Body of pancreas (tissue), 4 donors: Measurements from ENCODE around the gene SLC16A6. TPM values are rescaled to one million over a fixed set of nuclear protein-coding genes. Genes with fewer than 3 reads are reported as not detected.
"Not testable (repeated sequence)": the region's sequence is repeated elsewhere in the genome, so short reads cannot be mapped to it uniquely, and the experiment has no call there.

Experiments used
- ATAC-seq: fragments of 150-250 bp; one replicate; pipeline ENCODE4 v1.9.1; 2016
- DNase-seq, 4 donors: peaks; one replicate each; pipeline ENCODE4 v3.0.0-alpha.2; 2019
- H3K27ac ChIP-seq, 4 donors: fragments of 200-600 bp; sonication (generic); 1 replicate in 3 of 4; 2 replicates in 1 of 4; pipeline versions ENCODE4 v1.5.1 to v1.6.1; 2016 to 2019; ENCODE audit warnings: mild to moderate bottlenecking in 1 of 4, mixed read lengths in 1 of 4, moderate library complexity in 1 of 4
- H3K27me3 ChIP-seq, 2 donors: fragments of 200-600 bp; sonication (generic); one replicate each; pipeline ENCODE4 v1.6.0; 2016; ENCODE audit warnings: mild to moderate bottlenecking in 1 of 2
- H3K36me3 ChIP-seq, 2 donors: fragments of 200-600 bp; sonication (generic); replicated peaks in 1 of 2; 2 replicates each; pipeline ENCODE4 v1.5.1; 2016; ENCODE audit warnings: low read depth in 2 of 2; ENCODE audit not compliant: insufficient read depth in 1 of 2
- H3K4me1 ChIP-seq: fragments of 200-600 bp; sonication (generic); one replicate; pipeline ENCODE4 v1.6.0; 2016
- H3K4me3 ChIP-seq, 2 donors: fragments of 200-600 bp; sonication (generic); 1 replicate in 1 of 2; 2 replicates in 1 of 2; pipeline ENCODE4 v1.5.1; 2016 to 2019
- H3K9me3 ChIP-seq, 3 donors: fragments of 200-600 bp; sonication (generic); 1 replicate in 2 of 3; 2 replicates in 1 of 3; pipeline ENCODE4 v1.5.1; 2016
- POLR2A ChIP-seq, 3 donors: fragments of 450-650 bp; IDR thresholded peaks; one replicate each; pipeline ENCODE4 v1.6.1; 2016; ENCODE audit warnings: antibody characterized with exemption in 3 of 3, mild to moderate bottlenecking in 2 of 3
- WGBS, 2 donors: methylation state at CpG; one replicate each; pipeline ENCODE4 v1.1.5; 2017; 5-methylcytosine and 5-hydroxymethylcytosine counted together
- intact Hi-C: fragments of 100-400 bp; cut with DNase I; formaldehyde crosslinking; loops from one replicate; pipeline ENCODE4 v1.15.1; 2023
- total RNA-seq, 2 donors: library from RNA; depleted of rRNA; stranded (reverse); fragments of >200 nt; gene quantifications; one replicate each; pipeline ENCODE4 v1.1.0, GENCODE V29; 2016
- TF ChIP-seq, protein P1 (sequence below), 7 experiments: fragments of 450-650 bp in 4 of 7; fragments of 200-600 bp in 3 of 7; sonication (generic) in 3 of 7; IDR thresholded peaks; one replicate each; pipeline ENCODE4 v1.5.1; 2016 to 2019; ENCODE audit warnings: antibody characterized with exemption in 7 of 7

The SLC16A6 gene
- total RNA-seq, 2 donors from 2014 or later, result under 0.01 TPM; not detected in 1

DNA sequence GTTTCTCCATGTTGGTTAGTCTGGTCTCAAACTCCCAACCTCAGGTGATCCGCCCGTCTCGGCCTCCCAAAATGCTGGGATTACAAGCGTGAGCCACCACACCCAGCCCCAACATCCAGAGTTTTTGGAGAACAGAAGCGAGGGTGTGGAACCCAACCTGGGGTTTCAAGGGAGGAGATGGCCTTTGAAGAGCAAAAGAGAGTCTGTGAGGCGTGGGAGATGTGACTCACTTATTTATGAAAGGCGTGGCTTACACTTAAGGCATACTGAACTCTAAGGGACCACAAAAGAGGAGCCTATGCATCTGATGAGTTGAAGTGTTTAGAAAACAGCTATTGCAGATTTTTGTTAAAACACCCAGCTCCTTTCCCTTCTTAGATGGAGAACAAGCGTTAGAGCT is 19.2 kb upstream of the SLC16A6 start:
- TF ChIP-seq, protein P1, sequence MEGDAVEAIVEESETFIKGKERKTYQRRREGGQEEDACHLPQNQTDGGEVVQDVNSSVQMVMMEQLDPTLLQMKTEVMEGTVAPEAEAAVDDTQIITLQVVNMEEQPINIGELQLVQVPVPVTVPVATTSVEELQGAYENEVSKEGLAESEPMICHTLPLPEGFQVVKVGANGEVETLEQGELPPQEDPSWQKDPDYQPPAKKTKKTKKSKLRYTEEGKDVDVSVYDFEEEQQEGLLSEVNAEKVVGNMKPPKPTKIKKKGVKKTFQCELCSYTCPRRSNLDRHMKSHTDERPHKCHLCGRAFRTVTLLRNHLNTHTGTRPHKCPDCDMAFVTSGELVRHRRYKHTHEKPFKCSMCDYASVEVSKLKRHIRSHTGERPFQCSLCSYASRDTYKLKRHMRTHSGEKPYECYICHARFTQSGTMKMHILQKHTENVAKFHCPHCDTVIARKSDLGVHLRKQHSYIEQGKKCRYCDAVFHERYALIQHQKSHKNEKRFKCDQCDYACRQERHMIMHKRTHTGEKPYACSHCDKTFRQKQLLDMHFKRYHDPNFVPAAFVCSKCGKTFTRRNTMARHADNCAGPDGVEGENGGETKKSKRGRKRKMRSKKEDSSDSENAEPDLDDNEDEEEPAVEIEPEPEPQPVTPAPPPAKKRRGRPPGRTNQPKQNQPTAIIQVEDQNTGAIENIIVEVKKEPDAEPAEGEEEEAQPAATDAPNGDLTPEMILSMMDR (IDR thresholded peaks at IDR 0.05), result no peak
- no peak for TF ChIP-seq POLR2A (IDR thresholded peaks at IDR 0.05)
- 90 to 91% methylated on average over 8 of the region's 8 CpGs for WGBS, 2 donors

DNA sequence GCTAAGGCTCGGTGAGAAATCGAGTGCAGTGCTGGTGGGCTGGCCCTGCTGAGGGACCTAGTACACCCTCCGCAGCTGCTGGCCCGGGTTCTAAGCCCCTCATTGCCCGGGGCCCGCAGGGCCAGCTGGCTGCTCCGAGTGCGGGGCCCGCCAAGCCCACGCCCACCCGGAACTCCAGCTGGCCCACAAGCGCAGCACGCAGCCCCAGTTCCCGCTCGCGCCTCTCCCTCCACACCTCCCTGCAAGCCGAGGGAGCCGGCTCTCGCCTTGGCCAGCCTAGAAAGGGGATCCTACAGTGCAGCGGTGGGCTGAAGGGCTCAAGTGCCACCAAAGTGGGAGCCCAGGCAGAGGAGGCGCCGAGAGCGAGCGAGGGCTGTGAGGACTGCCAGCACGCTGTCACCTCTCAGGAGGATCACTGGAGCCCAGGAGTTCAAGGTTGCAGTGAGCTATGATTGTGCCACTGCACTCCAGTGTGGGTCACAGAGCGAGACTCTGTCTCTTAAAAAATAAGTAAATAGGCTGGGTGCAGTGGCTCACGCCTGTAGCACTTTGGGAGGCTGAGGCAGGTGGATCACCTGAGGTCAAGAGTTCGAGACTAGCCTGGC is 18.2 kb upstream of the SLC16A6 start:
- H3K4me1 ChIP-seq, H3K27me3 ChIP-seq, ATAC-seq, H3K4me3 ChIP-seq, H3K27ac ChIP-seq, intact Hi-C loops, H3K36me3 ChIP-seq, DNase-seq, H3K9me3 ChIP-seq: not testable (repeated sequence)
- 95% methylated on average over 4 to 24 of the region's 28 CpGs for WGBS, 2 donors

More for the DNA sequence above, 19.2 kb upstream of the SLC16A6 start:
- ATAC-seq (no peak), DNase-seq (no peak)
- H3K27me3 ChIP-seq, result no peaks in the 10 kb centered on the region
- no peaks in the 10 kb centered on the region for H3K36me3 ChIP-seq
- no peak overlapping the region for H3K4me3 ChIP-seq
- intact Hi-C loops, result no loop called here
- H3K4me1 ChIP-seq, result peaks cover 2% of the 10 kb centered on the region
- H3K27ac ChIP-seq, result no peak overlapping the region
- H3K9me3 ChIP-seq, result no peaks in the 10 kb centered on the region

DNA sequence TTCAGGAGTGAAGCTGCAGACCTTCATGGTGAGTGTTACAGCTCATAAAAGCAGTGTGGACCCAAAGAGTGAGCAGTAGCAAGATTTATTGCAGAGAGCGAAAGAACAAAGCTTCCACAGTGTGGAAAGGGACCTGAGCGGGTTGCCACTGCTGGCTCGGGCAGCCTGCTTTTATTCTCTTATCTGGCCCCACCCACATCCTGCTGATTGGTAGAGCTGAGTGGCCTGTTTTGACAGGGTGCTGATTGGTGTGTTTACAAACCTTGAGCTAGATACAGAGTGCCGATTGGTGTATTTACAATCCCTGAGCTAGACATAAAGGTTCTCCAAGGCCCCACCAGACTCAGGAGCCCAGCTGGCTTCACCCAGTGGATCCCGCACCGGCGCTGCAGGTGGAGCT is 17.6 kb upstream of the SLC16A6 start:
- 74 to 81% methylated on average over 3 to 7 of the region's 7 CpGs for WGBS, 2 donors
- H3K4me3 ChIP-seq, H3K4me1 ChIP-seq, intact Hi-C loops, H3K27ac ChIP-seq, H3K9me3 ChIP-seq, H3K36me3 ChIP-seq, ATAC-seq, H3K27me3 ChIP-seq, DNase-seq: not testable (repeated sequence)

DNA sequence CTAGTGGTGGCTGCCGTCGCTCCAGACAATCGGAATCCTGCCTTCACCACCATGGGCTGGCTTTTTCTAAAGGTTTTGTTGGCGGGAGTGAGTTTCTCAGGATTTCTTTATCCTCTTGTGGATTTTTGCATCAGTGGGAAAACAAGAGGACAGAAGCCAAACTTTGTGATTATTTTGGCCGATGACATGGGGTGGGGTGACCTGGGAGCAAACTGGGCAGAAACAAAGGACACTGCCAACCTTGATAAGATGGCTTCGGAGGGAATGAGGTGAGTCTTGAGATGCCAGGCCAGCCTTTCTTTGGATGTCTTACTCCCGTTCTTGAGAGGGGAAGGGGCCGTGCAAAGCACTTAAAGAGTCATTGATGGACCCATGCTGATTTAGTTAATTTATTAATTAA is 16.5 kb upstream of the SLC16A6 start:
- Histone ChIP-seq H3K4me3 (no peak overlapping the region), H3K36me3 (no peaks in the 10 kb centered on the region), H3K9me3 (no peaks in the 10 kb centered on the region), H3K4me1 (peaks cover 6% of the 10 kb centered on the region), H3K27me3 (no peaks in the 10 kb centered on the region), H3K27ac (no peak overlapping the region)
- TF ChIP-seq, protein P1 (IDR thresholded peaks at IDR 0.05), result no peak
- whole genome bisulfite sequencing, 2 donors, result 90 to 95% methylated on average over 8 of the region's 8 CpGs
- intact Hi-C loops, result no loop called here
- DNase-seq (no peak), ATAC-seq (no peak)

DNA sequence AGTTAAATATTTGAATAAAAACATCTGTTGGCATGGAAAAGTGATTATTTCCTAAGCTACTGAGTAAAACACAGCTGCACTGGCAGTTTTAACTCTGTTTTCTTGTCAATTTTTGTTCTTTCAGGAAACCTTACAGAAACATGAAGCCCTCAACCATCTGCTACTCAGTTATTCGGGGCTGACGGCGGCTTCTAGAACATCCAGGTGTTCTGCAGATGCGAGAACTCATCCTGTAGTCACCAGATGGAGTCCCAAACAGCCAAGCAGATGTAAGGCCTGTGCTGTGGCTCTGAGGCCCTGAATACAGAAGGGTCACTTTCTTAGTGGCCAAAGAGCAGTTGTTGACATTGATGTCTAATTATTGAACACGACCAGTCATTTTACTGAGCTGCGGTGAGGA is 15.9 kb upstream of the SLC16A6 start:
- Histone ChIP-seq H3K27me3 (no peaks in the 10 kb centered on the region), H3K4me3 (no peak overlapping the region), H3K27ac (no peak overlapping the region), H3K9me3 (no peaks in the 10 kb centered on the region), H3K4me1 (peaks cover 6% of the 10 kb centered on the region), H3K36me3 (no peaks in the 10 kb centered on the region)
- DNase-seq (no peak), ATAC-seq (no peak)
- TF ChIP-seq POLR2A (IDR thresholded peaks at IDR 0.05), result no peak
- 69 to 74% methylated on average over 6 of the region's 6 CpGs for WGBS, 2 donors
- intact Hi-C loops, result no loop called here

DNA sequence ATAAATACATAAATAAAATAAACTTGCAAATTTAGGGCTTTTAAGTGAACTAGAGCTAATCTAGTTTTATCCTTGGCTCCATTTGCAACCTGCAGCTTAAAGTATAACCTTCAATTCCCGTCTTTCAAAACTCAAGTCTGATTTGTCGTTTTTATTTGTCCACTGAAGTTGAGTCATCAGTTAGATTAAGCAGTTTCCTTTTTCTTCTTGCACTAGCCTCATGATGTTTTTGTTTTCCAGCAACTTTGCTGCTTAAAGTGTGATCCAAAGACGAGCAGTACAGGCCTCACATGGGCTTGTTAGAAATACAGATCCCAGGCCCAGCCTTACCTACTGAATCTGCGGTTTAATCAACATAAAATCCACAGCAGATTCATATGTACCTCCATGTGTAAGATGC is 14.2 kb upstream of the SLC16A6 start:
- WGBS, 2 donors, result 46 to 48% methylated on average over 4 of the region's 4 CpGs
- no peak for DNase-seq
- Histone ChIP-seq H3K4me1 (peaks cover 6% of the 10 kb centered on the region), H3K9me3 (no peaks in the 10 kb centered on the region), H3K27ac (peak overlapping the region in 1 of 4 donors; percentile 17), H3K4me3 (no peak overlapping the region), H3K36me3 (no peaks in the 10 kb centered on the region), H3K27me3 (no peaks in the 10 kb centered on the region)
- TF ChIP-seq POLR2A (IDR thresholded peaks at IDR 0.05), result no peak
- TF ChIP-seq, protein P1 (IDR thresholded peaks at IDR 0.05), result no peak
- ATAC-seq, result no peak
- intact Hi-C loops, result no loop called here
